Measurements from ENCODE around the gene ACAD9.
"Not testable (repeated sequence)": the region's sequence is repeated elsewhere in the genome, so short reads cannot be mapped to it uniquely, and the experiment has no call there.

ACAD9 gene

DNA sequence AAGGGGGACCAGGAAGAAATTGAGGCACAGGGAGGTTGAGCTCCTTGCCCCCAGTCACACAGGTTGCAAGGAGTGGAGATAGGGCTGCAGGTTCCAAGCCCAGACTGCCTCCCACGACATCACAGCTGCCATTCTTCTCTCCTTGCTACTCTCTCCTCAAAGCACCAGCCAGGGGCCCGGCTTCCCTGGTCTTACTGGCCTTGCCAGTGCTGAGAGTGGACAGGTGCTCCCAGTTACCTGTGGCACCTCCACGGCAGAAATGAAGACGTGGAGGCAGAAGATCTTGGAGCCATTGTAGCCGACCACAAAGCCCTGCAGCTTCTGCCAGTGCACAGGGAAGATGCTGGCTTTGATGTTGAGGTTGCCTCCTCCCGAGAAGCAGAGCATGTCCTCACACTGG lies 17.9 kb upstream of the ACAD9 start:
- no peak for DNase-seq

DNA sequence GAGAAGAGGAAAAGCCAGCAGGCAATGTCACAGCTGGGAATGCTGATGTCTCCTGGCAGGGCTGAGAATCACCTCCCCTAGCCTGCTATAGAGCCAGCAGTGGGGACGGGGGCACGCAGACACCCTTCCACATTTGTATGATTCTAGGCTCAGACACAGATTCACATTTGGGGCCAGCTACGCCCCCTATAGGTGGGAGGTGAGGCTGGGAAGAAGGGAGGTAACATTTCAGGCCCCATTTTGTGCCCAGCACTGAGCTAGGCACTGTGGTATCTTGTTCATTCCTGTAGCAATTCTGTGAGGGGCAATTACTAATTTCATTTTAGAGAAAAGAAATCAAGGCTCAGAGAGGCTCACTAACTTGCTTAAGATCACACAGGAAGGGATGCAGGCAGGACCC lies 15.9 kb upstream of the ACAD9 start:
- no peak for DNase-seq

DNA sequence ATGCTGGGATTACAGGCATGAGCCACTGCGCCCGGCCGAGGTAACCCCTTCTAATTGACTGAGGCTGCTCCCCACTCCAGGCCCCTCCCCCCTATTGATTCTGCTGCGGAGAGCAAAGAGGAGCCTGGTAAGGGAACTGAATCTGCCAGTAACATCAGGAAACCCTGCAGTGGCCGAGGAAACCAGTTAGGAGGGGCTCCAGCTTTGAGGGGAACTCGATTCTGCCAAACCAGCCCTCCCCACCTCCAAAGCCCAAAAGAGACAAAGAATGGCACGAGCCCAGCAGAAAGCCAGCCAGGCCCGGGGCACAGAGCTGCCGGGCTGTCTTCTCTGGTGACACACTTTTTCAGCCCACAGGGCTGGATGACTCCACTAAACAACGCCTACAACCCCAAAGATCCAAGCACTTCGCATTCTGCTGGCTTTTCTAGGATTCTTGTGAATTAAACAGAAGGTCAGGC lies 15.0 kb upstream of the ACAD9 start:
- no peak for DNase-seq

DNA sequence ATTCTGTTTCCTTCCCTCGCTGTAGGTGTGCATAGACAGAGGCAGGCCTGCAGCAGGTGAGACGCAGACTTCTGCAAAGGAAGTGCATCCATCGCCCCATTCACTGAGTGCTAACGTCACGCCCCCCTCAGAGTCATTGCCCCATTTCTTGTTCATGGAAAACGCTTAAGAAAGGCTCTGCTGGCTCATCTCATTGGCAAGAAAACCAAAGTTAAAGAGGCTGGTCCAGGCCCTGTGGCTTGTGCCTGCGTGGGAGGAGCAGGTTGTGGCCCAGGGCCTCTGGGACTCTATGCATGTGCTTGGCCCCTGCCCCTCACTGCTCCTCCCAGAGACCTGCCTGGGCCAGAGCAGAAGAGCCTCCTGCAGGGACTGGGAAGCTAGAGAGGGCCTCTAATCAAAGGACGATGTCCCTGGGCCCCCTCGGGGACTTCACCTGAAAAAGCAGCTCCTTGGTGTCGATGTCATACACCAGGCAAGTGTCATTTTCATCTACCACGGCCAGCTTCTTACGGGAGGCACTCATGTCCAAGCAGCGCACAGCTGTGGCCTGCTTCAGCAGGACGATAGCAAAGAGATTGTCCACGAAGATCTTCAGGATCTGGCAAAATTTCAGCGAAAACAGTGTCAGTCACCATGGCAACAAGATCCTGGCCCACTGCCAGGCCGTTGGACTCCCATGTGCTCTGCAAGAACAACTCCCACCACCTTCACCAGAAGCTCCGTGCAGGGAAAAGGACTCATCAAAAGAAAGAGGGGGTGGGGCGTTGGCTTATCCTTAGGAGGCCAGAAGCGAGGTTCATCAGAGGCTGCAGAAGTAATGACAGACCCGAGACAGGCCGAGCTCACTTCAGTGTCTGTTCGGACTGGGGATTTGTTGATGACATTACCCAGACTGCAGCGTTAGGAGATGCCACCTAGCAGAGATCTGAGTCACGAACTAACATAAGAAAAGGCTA lies 14.3 kb upstream of the ACAD9 start:
- not testable (repeated sequence) for DNase-seq

DNA sequence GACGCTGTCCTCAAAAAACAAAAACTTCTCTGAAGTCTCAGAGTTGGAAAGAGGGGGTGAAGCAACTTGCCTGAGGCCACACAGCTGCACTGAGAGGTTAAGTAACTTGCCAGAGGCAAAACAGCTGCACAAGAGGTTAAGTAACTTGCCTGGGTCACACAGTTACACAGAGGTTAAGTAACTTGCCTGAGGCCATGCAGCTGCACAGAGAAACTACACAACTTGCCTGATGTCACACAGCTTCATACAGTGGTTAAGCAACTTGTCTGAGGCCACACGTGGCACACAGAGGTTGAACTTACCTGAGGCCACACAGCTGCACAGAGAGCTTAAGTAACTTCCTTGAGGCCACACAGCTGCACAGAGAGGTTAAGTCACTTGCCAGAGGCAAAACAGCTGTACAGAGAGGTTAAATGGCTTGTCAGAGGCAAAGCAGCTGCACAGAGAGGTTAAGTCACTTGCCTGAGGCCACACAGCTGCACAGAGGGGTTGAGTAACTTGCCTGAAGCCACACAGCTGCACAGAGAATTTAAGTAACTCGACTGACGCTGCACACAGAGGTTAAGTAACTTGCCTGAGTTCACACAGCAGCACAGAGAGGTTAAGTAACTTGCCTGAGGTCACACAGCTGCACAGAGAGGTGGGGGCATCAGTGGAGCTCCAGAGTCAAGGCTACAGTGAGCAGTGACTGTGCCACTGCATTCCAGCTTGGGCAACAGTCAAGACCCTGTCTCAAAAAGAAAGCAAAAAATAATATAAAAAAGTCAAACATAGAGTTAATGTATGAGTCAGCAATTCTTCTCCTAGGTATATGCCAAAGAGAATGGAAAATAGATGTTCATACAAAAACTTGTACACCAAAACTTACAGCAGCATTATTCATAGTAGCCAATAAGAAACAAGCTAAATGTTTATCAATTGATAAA lies 12.0 kb upstream of the ACAD9 start:
- no peak for DNase-seq

DNA sequence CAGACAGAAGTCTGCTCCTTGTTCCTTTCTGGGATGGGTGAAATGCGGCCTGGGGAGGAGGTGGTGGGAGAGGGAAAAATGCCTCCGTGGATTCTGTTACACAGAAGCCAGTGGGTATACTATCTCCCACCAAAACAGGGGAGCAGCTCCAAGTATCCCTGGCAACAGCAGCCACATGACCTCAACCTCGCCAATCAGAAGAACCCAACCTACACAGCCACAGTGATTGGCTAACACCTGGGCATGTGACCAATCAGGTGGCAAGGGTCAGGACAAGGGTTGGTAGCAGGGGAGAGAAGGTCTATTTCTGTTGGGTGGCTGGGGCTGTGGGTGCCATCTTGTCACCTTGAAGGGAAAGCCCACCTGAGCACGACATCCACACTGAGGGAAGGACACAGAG lies 9.1 kb upstream of the ACAD9 start:
- DNase-seq = no peak

DNA sequence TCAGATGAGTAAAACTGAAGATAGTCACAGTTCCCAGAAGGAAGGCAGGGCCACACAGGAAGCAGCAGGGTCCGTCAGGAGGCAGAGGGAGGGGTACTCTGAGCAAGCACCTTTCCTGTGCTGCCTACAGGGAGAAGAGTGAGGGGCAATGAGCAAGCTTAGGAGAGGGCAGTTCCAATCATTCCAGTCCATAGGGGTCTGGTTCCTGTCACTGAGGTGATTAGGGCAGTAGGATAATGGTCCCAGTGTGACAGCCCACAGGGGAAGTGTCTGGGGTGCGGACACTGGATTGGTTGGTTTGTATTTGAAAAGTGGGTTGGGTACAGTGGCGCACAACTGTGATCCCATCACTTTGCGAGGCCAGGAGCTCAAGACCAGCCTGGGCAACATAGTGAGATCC lies 7.1 kb upstream of the ACAD9 start:
- no peak for DNase-seq

DNA sequence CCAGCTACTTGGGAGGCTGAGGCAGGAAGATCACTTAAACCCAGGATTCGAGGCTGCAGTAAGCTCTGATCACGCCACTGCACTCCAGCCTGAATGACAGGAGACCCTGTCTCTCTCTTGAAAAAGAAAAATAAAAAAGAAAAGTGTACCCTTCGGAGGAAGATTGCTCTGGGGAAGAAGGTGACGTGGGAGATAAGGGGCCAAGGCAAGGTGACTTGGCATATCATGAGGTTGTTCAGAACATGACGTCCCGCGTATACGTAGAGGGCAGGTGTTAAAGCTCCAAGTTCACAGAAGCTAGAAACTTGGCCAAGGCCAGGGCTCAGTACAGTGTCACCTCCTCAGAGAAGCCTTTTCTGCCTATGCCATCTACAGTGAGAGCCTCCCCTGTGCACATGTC lies 6.7 kb upstream of the ACAD9 start:
- no peak for DNase-seq

DNA sequence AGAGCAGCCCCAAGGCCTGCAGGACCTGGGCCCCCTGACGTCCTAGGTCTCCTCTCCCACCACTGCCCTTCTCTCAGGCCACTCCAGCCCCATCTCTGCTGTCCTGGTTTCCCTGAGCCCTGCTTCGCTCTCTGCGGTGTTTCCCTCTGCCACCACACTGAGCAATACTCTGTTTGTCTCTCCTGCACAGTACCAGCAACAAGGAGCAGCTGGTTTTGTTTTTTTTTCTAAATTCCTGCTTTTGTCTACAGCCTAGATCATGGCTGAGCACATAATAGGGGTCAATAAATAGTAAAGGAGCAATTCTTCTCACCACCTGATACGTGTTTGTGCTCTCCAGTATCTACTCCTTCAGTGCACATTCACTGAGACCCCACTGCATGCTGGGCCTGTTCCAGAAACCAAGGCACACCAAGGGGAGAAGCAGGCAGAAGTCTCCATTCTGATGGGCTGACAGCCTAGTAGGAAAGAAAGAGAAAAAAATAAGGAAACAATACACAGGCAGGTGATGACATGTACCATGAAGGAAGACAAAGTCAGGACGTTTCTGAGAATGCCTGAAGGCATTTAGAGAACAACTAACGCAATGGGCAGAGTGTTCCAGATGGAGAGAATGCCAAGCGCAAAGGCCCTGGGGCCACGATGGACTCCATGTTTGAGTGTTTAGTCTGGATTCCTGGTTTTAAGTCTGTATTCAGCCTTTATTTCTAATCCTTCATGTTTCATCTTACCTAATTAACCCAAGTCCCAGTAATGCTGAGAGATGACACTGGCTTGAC lies 6.0 kb upstream of the ACAD9 start:
- DNase-seq = no peak

DNA sequence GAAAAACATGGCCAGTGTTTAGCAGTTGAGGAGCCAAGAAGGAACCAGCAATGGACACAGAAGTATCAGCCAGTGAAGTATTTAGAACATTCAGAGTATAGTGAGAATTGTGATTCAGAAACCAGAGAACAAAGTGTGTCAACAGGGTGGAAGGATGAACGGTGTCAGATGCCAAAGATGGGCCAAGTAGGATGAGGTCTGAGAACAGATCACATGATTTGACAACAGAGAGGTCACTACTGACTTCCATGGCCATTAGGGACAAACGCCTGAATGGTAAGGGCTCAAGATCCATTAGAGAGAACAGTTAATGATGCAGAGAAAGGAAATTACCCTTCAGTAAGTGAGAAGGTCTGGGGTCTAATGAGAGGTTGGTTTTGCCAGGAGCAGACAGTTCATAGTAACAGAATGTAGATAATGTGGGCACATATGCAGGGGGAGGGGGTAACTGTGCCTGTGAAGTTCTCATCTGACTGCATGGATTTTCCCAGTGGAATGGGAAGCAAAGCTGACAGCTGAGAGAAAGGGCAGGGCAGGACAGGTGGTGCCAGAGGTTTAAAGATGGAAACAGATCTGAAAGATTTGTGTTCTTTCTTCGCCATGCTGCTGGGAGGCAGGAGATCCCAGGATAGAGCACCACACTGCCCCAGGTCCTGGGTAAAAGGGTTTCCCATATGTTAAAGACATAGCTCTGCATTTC lies 4.8 kb upstream of the ACAD9 start:
- DNase-seq = no peak

DNA sequence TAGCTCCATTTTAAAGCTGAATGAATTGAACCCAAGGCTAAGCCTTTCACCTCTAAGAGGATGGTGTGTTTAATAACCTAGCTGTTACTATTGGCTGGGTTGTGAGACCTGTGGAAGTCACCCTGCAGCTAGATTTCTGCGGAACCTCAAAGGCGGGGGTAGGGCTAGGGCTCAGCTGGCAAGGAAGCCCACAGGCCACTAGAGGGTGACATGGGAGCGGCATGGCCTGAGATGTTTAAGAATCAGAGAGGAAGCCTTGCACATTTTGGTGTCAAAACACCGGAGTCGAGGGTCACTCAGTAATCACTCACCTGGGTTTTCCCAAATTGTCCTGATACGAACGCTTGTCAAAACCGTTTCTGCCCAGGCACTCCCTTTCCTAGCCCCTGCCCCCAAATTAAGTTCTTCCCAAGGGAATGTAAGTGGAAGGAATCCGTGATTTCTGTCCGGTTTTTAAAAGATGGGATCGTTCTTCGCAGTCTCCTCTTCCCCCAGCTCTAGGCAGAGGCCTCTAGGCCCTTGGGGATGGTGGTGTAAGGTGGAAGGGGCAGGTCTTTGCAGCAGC lies 3.8 kb upstream of the ACAD9 start:
- peak; percentile 45 for DNase-seq

DNA sequence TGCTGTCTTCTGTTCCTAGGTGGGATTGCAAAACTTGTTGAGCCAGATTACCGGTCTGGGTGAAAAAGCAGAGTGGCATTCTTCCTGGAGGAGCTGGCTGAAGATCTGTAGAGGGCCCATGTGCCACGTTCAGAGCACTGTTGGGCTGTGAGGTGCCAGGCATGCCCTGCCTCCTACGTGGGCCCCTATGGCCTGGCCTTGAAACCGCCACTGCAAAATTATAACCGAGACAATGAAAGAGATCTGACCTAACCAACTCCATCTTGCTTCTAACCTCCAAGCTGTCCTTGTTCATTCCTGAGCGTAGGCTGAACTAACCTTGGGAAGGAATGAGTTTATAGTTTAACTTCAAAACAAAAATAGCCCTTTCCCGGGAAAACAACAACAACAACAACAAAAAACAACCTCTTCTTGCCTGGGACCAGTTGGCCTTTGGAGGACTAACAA lies 1.4 kb upstream of the ACAD9 start:
- no peak for DNase-seq

DNA sequence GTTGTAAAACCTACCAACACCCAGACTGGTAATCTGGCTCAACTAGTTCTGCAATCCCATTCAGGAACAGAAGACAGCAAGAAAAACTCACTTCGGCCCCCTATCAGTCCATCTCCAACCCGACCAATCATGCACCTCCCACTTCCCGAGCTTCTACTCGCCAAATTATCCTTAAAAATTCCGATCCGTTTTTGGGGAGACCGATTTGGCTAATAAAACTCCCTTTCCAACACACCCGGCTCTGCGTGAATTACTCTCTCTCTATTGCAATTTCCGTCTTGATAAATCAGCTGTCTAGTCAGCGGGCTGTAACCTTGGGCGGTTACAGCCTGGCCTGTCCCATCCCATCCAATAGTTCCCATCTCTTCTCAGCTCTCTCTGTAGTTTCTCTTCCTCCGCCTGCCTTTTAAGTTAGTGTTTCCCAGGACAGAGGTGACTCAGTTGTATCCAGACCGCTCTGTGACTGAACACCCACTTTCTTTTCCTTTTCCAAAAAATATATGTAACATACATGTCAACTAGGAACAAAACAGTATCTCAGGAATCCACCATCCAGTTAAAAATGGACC lies 780 bp upstream of the ACAD9 start:
- DNase-seq = no peak

DNA sequence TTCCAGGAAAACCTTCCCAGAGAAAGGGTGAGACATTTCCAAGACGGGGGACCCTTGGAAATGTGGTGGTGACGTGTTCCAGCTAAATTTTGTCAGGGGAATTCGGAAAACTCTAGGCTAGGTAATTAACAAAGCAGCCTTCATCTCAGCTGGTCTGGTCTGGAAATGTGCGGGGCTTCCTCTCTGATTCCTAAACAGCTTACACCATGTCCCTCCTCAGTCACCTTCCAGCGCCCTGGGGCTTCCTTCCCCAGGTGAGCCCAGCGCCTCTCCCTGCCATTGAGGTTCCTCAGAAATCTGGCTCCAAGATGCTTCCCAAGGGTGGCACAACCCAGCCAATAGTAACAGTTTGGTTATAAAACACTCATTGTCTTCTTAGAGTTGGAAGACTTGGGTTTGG lies 571 bp downstream of the ACAD9 start:
- no peak for DNase-seq

DNA sequence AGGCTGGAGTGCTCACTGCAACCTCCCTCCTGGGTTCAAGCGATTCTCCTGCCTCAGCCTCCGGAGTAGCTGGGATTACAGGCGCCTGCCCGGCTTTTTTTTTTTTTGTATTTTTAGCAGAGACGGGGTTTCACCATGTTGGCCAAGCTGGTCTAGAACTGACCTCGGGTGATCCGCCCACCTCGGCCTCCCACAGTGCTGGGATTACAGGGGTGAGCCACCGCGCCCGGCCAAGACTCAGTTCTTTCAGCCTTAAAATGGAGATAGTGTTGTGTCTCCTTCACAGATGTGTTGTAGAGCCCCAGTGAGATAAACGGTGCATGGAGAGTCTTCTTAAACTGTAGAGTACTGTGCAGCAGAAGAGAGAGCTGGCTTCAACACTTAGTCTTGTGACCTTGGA lies 1.0 kb downstream of the ACAD9 start:
- not testable (repeated sequence) for DNase-seq

DNA sequence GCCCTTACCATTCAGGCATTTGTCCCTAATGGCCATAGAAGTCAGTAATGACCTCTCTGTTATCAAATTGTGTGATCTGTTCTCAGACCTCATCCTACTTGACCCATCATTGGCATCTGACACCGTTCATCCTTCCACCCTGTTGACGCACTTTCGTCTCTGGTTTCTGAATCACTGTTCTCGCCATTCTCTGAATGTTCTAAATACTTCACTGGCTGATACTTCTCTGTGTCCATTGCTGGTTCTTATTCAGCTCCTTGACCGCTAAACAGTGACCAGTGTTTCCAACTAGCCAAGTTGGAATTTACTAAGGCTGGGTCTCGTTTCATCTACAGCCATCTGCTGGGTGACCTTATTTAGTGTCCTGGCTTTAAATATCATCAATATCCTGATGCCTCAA lies 2.2 kb downstream of the ACAD9 start:
- DNase-seq = no peak

DNA sequence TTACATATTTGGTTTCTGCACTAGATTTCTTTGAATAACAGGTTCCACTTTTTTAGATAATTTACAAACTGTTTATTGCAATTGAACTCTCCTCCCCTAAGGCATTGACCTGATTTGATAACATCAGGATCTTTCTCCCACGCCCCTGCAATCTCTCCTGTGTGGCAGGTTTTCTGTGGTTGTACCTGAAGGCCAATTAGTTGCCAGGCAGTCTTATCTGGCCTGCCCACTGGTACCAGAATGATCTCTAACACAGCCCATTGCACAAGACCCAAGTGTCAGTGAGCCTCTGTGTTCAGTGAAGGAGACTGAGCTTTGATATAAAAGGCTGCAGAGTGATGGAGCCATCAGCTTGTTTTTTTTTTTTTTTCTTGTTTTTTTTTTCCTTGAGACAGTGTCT lies 3.3 kb downstream of the ACAD9 start:
- no peak for DNase-seq

DNA sequence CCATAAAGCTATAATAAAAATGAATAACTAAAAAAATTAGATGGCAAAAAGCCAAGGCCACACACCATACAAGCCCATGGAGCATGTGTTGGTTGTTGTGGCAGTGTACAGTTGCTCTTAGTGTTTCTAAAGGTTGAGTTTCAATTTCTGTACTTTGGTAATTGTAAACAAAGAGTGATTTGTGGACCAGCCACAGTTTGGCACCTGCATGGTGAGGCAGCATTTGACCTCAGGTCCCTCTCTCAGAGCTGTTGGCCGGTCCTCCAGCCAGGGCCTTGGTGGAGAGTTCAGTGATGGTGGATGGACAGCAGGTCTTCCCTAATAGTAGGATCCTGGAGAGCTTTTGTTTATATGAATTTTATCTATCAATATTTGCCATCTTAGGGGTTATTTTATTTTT lies 5.6 kb downstream of the ACAD9 start:
- DNase-seq = no peak

DNA sequence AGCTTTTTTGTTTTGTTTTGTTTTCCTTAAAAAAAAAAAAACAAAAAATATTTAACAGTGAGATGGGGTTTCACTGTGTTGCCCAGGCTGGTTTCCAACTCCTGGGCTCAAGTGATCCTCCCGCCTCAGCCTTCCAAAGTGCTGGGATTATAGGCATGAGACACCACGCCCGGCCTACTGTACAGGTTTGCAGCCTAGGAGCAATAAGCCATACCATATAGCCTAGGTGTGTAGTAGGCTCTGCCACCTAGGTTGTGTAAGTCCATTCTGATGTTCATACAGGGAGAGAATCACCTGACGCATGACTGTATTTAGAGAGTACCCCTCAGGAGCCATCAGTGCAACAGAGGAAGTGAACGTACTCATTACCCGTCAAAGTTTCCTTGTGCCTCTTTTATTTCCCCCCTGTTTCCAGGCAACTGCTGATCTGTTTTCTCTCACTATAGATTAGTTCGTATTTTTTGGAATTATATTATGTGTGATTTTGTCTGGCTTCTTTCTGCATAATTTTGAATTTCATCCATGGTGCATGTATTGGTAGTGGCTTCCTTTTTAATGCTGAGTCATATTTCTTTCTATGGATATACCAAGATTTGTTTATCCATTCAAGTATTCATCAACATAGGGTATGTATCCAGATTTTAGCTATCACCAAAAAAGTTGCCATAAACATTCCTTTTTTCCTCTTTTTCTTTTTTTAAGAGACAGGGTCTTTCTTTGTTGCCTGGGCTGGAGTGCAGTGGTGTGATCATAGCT lies 9.9 kb downstream of the ACAD9 start:
- DNase-seq = no peak

DNA sequence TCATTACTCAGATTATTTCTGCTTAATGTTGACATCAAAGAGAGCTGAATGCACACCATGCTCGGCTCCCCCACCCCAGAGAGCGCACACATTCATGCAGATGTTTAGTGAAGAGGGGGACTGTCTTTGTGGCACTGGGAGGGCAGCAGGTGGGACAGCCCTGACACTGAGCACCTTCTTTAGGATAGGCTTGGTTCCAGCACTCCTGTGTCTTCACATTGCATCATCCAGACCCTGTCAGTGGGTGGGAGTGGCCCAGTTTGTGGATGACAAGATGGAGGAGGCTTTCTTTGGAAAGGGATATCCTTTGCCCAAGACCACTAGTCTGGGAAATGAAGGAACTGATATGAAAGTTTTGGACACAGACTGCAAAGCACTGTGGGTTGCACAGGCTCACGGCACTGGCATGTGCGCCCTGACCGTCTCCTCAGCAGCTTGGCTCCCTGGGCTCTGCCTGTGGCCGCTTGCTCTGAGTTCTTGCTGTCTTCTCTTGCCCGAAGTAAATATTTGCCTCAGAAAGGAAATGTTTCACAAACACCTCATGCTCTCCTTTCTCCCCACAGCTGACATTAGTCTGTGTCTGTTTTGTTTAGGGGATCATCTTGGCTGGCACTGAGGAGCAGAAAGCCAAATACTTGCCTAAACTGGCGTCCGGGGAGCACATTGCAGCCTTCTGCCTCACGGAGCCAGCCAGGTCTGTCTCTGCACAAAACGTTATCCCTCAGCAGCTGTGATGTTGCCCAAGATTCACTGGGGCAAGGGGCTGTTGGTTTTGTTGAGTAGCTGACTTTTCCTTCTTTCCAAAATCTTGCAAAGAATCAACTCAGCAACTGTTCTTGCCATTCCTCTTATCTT lies 16.6 kb downstream of the ACAD9 start:
- DNase-seq = no peak
